H1 (cell line): Measurements from ENCODE around the gene NTN4. TPM values are rescaled to one million over a fixed set of nuclear protein-coding genes. Genes with fewer than 3 reads are reported as not detected.

Experiments
- EZH2 ChIP-seq: fragments of 200-600 bp; sonication (generic); IDR thresholded peaks from 2 replicates; pipeline ENCODE4 v1.7.1; 2012; ENCODE audit warnings: low read depth, mild to moderate bottlenecking, moderate library complexity, low read length, inconsistent platforms; ENCODE audit not compliant: severe bottlenecking
- POU5F1 ChIP-seq: IDR thresholded peaks from 2 replicates; pipeline ENCODE4 v1.6.1; 2011; ENCODE audit warnings: low read depth, mild to moderate bottlenecking, low read length, moderate library complexity
- TBP ChIP-seq: IDR thresholded peaks from 2 replicates; pipeline ENCODE4 v1.6.1; 2011; ENCODE audit warnings: low read depth, low read length, improper control_type of control experiment
- polyA plus RNA-seq, 7 experiments: library from polyadenylated mRNA; depleted of rRNA in 3 of 7; stranded (reverse) in 5 of 7; unstranded in 2 of 7; fragments of >200 nt in 5 of 7; fragments of 200-250 nt in 2 of 7; gene quantifications; 1 replicate in 5 of 7; 2 replicates in 1 of 7; 4 replicates in 1 of 7; pipeline versions ENCODE4 v1.2.1 to v1.2.3, GENCODE V29; 2011 to 2013; ENCODE audit warnings: missing spikeins in 2 of 7, mixed read lengths in 2 of 7
- total RNA-seq: library from RNA; stranded (reverse); fragmentation: NEBNext Ultra II Directional; extraction: Animal tissue kit (Norgen Biotek cat#: 25700); gene quantifications from 2 replicates; pipeline ENCODE4 v1.2.1, GENCODE V29; 2021
- TF ChIP-seq, protein P1 (sequence below): fragments of 300-600 bp; sonication (generic); IDR thresholded peaks from 2 replicates; pipeline ENCODE4 v1.7.1; 2012; ENCODE audit warnings: low read length, moderate library complexity, mild to moderate bottlenecking, inconsistent platforms; ENCODE audit not compliant: insufficient replicate concordance

Gene NTN4
- total and polyA plus RNA-seq, 2 of the 8 experiments (the other 6 are each of a cell fraction or from before 2014, with no cell fraction given) = 0.74 to 1.3 TPM

DNA sequence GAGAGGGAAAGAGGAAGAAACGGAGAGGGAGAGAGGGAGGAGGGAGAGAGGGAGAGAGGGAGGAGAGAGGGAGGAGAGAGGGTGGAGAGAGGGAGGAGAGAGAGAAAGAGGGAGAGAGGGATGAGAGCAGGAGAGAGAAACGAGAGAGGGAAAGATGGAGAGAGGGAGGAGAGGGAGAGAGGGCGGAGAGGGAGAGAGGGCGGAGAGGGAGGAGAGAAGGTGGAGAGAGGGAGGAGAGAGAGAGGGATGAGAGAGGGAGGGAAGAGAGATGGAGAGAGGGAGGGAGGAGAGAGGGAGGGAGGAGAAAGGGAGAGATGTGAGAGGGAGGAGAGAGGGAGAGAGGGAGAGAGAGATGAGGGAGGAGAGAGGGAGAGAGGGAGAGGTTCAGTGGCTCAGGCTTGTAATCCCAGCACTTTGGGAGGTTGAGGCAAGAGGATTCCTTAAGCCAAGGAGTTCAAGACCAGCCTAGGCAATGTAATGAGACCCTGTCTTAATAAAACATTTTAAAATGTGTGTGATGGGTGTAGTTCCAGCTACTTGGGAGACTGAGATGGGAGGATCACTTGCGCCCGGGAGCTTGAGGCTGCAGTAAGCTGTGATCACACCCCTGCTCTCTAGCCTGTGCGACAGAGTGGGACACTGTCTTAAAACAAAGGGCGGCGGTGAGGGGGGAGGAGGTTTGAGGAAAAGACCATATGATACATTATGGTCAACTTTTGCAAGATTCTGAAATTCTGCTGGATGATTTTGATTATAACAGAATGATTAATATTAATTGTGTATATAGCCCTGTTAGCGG is 46.9 kb upstream of the NTN4 start (continued):
- TF ChIP-seq EZH2 = no peak
- no peak for TF ChIP-seq TBP
- TF ChIP-seq, protein P1, sequence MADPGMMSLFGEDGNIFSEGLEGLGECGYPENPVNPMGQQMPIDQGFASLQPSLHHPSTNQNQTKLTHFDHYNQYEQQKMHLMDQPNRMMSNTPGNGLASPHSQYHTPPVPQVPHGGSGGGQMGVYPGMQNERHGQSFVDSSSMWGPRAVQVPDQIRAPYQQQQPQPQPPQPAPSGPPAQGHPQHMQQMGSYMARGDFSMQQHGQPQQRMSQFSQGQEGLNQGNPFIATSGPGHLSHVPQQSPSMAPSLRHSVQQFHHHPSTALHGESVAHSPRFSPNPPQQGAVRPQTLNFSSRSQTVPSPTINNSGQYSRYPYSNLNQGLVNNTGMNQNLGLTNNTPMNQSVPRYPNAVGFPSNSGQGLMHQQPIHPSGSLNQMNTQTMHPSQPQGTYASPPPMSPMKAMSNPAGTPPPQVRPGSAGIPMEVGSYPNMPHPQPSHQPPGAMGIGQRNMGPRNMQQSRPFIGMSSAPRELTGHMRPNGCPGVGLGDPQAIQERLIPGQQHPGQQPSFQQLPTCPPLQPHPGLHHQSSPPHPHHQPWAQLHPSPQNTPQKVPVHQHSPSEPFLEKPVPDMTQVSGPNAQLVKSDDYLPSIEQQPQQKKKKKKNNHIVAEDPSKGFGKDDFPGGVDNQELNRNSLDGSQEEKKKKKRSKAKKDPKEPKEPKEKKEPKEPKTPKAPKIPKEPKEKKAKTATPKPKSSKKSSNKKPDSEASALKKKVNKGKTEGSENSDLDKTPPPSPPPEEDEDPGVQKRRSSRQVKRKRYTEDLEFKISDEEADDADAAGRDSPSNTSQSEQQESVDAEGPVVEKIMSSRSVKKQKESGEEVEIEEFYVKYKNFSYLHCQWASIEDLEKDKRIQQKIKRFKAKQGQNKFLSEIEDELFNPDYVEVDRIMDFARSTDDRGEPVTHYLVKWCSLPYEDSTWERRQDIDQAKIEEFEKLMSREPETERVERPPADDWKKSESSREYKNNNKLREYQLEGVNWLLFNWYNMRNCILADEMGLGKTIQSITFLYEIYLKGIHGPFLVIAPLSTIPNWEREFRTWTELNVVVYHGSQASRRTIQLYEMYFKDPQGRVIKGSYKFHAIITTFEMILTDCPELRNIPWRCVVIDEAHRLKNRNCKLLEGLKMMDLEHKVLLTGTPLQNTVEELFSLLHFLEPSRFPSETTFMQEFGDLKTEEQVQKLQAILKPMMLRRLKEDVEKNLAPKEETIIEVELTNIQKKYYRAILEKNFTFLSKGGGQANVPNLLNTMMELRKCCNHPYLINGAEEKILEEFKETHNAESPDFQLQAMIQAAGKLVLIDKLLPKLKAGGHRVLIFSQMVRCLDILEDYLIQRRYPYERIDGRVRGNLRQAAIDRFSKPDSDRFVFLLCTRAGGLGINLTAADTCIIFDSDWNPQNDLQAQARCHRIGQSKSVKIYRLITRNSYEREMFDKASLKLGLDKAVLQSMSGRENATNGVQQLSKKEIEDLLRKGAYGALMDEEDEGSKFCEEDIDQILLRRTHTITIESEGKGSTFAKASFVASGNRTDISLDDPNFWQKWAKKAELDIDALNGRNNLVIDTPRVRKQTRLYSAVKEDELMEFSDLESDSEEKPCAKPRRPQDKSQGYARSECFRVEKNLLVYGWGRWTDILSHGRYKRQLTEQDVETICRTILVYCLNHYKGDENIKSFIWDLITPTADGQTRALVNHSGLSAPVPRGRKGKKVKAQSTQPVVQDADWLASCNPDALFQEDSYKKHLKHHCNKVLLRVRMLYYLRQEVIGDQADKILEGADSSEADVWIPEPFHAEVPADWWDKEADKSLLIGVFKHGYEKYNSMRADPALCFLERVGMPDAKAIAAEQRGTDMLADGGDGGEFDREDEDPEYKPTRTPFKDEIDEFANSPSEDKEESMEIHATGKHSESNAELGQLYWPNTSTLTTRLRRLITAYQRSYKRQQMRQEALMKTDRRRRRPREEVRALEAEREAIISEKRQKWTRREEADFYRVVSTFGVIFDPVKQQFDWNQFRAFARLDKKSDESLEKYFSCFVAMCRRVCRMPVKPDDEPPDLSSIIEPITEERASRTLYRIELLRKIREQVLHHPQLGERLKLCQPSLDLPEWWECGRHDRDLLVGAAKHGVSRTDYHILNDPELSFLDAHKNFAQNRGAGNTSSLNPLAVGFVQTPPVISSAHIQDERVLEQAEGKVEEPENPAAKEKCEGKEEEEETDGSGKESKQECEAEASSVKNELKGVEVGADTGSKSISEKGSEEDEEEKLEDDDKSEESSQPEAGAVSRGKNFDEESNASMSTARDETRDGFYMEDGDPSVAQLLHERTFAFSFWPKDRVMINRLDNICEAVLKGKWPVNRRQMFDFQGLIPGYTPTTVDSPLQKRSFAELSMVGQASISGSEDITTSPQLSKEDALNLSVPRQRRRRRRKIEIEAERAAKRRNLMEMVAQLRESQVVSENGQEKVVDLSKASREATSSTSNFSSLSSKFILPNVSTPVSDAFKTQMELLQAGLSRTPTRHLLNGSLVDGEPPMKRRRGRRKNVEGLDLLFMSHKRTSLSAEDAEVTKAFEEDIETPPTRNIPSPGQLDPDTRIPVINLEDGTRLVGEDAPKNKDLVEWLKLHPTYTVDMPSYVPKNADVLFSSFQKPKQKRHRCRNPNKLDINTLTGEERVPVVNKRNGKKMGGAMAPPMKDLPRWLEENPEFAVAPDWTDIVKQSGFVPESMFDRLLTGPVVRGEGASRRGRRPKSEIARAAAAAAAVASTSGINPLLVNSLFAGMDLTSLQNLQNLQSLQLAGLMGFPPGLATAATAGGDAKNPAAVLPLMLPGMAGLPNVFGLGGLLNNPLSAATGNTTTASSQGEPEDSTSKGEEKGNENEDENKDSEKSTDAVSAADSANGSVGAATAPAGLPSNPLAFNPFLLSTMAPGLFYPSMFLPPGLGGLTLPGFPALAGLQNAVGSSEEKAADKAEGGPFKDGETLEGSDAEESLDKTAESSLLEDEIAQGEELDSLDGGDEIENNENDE = no peak
- no peak for TF ChIP-seq POU5F1
